IPS-18c (cell line): ENCODE measurements around the gene VSNL1.

Experiments
- H3K4me3 ChIP-seq: 2 replicates; pipeline ENCODE4 v1.7.0; 2013; ENCODE audit warnings: low read depth, mild to moderate bottlenecking, low read length, moderate library complexity; ENCODE audit not compliant: insufficient read depth
- H3K9me3 ChIP-seq: one replicate; pipeline ENCODE4 v1.6.1; 2013; ENCODE audit warnings: mild to moderate bottlenecking, low read length, moderate library complexity; ENCODE audit not compliant: control insufficient read depth, insufficient read depth

VSNL1 gene

DNA sequence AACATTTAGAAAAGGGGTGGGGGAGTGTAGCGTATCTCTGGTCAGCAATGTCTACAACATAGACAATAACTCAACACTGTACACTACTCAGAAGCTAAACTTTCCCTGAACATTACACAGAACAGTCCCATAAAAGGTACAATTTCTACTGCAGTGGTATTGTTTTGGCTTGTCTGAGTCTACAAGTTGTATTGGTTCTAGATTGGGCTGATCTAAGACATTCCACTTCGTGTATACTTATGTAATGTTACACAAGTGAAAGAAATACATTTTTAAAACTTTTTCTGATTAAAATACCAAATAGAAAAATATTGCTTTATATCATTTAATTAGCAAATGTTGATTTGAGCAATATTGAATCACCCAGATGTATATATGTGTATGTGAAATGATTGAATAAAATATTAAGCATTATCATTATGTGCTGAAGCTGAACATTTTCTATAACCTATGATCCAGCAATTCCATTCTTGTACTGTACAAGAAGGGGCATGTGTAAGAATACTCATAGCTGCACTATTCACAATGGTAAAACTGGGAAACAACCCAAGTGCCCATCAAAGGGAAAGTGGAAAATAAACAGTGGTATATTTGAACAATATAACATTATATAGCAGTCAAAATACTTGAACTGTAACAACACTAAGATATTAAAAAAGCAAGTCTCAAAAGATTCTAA lies 52.4 kb downstream of the VSNL1 start:
- H3K9me3 ChIP-seq, result no peaks in the 10 kb centered on the region
- H3K4me3 ChIP-seq, result no peak overlapping the region

DNA sequence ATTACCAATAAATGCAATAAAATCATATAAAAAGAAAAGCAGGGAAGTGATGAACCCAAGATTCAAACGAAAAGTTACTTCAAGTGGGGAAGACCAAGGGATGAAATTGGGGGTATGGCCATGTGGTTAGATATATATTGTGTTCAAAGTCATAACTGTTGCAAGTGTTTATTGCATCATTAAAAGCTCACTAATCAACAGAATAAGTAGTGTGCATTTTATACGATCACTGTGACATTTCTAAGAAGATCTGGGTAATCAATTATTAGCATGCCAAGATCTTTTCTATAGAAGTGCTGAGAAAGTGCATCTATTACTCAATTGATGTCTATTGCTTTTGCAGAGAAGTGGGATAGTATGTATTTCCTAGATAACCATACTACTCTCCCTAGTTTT lies 52.9 kb downstream of the VSNL1 start:
- H3K9me3 ChIP-seq, result no peaks in the 10 kb centered on the region
- no peak overlapping the region for H3K4me3 ChIP-seq

DNA sequence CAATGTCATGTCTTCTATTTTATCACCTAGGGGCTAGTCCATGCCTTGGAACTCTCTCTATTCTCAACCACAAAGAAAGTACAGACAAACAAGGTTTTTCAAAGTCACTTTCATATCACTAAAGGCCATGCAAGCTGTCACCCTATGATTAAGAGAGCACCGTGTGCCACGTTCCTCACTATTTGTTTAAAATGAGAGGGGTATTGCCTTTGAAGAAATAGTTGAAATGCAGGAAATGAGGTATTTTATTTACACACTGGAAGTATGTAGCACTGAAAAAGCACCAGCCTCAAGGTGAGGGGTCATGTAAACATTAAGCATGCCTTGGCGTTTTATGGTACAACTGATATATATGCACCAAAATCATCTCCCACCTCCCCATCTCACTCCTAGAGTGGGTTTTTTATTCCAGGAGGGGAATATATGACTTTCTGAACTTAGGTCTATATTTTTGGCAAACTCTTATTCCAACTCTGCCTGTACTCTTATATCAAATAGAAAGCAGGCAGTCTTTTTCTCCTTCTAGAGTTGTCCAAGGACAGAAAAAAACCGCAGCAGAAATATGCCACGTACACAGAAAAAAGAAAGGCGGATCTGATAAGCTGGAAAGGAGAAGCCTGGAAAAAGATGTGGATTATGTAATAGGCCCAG lies 53.5 kb downstream of the VSNL1 start:
- H3K9me3 ChIP-seq, result no peaks in the 10 kb centered on the region
- H3K4me3 ChIP-seq, result no peak overlapping the region

DNA sequence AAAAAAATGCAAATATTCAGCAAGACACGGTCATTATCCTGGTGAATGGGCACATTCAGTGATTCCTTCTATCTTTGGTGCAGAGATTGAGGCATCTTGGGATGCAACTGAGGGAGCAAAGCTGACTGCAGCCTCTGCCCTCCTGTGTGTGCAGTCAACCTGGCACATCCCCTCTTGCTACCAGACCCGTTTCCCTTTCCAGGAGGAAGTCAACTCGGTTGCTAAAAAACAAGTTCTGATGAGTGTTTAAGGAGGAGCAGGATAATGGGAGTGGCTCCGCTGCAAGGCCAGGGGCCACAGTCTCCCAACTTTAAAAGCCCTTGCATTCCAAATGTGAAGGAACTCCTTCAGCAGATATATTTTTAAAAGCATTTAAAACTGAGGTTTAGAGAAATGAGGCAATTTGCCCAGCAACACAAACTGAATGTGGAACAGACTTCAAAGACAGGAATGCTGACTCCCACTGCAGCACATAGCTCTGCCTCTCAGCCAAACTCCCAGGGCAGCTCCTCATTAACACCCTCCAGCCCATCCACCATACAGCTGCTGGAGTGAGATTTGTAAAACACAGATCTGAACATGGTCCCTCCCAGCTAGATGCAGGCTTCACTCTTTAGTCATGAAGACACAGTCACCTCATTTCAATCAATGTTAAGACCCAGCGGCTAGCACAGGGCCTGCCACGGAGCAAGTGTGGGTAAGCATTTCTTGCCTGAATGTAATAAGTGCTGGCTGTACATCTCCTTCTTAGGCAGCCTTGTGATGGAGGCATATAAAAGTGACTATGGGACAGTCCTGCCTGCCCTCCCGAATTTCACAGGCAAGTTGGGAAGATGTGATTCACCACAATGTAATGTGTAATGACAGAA lies 54.3 kb downstream of the VSNL1 start:
- no peak overlapping the region for H3K4me3 ChIP-seq
- no peaks in the 10 kb centered on the region for H3K9me3 ChIP-seq

DNA sequence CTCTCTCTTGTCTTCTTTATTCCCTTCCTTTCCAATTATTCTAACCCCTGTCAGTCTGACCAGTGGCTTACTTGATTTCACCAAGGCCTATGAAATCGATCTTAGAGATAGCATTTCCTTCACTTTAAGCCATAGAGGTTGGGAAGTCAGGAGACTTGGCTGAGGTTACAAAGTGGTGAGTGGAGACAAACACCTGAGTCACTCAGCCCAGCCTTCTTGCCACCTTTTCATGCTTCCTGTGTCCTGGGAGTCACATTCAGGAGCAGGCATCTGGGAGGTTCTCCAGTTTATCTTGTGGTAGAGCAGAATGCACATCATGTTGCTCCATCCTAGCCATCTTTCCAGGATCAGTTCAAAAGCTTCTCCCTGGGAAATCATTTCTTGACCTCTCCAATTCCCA lies 59.1 kb downstream of the VSNL1 start:
- no peak overlapping the region for H3K4me3 ChIP-seq
- no peaks in the 10 kb centered on the region for H3K9me3 ChIP-seq

- no peak overlapping the region for H3K4me3 ChIP-seq
Measured at GRCh38 chr2:17600556-17601204, 60.2 kb downstream of the VSNL1 start.

GRCh38 chr2:17604050-17604449 lies 63.6 kb downstream of the VSNL1 start:
- H3K4me3 ChIP-seq, result no peak overlapping the region
- H3K9me3 ChIP-seq, result no peaks in the 10 kb centered on the region

More at GRCh38 chr2:17600556-17601204, 60.2 kb downstream of the VSNL1 start:
- no peaks in the 10 kb centered on the region for H3K9me3 ChIP-seq

DNA sequence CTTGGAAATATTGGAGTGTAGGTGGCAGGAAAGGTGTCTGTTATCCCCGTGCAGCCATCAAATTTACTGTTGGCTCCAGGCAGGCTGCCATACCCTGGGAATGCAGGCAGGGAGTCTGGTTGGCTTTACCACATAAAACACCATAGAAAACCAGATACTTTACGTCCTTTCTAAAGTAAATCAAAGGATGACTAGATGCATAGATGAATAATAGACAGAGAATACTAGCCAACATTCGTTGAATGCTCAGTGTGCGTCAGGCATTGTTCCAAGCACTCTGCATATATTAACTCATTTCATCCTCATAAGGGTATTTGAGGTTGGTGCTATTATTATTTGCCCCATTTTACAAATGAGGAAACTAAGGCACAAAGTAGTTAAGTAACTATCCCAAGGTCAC lies 65.2 kb downstream of the VSNL1 start:
- Histone ChIP-seq H3K4me3 (no peak overlapping the region), H3K9me3 (no peaks in the 10 kb centered on the region)

GRCh38 chr2:17606851-17607250 lies 66.4 kb downstream of the VSNL1 start:
- H3K4me3 ChIP-seq, result no peak overlapping the region
- no peaks in the 10 kb centered on the region for H3K9me3 ChIP-seq

DNA sequence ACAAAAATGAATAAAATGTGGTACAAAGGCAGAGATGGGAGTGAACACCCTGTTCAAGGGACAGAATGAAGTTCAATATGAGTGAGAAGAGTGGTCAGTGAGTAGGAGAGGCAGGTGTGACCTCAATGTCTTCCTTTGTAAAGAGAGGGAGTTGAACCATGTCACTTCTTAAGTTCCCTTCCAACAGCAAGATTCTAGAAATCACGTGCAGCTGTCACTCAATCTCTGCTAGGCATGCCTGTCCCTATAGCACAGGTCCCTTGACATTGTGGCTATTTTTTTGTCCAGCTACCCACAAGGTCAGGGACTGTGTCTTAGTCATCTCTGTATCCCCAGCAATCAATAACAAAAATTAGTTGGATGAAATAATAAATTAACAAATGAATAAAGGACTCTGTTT lies 66.9 kb downstream of the VSNL1 start:
- Histone ChIP-seq H3K4me3 (no peak overlapping the region), H3K9me3 (no peaks in the 10 kb centered on the region)

DNA sequence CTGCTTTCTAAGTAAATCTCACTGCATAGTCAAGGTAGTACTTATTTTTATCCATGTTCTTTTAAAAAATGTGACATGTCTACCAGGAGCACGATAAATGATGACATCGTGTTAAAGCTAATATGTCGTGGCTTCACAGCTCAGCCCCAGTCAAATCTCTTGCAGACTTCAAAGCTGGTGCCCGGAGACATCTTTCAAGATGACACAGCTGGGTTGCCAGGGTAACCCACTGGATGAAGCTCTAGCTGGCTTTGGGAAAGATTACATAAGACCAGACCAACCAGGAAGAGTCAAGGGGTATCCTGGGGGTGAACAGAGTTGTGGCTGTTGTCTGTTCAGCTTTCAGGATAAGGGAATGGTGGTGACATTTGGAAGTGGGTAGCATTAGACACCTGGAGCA lies 67.8 kb downstream of the VSNL1 start:
- Histone ChIP-seq H3K9me3 (no peaks in the 10 kb centered on the region), H3K4me3 (no peak overlapping the region)

DNA sequence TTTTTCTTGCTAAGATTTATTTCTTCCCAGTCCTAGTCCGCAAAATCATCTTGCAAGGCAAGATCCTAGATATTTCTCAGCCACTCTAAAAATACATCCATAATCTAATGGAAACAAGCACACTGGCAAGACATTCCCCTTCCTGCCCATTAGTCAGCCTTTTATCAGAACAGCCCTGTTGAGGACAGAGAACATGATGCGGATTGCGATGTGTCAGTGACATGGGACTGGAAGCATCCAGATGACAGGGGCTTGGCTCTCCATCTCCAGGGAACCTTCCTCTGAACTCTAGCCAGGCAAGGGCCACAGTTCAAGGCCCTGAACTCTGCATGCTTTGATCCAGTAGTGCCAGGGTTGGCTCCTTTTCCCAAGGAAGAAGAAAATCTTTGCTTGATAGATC lies 70.0 kb downstream of the VSNL1 start:
- H3K4me3 ChIP-seq, result no peak overlapping the region
- no peaks in the 10 kb centered on the region for H3K9me3 ChIP-seq

DNA sequence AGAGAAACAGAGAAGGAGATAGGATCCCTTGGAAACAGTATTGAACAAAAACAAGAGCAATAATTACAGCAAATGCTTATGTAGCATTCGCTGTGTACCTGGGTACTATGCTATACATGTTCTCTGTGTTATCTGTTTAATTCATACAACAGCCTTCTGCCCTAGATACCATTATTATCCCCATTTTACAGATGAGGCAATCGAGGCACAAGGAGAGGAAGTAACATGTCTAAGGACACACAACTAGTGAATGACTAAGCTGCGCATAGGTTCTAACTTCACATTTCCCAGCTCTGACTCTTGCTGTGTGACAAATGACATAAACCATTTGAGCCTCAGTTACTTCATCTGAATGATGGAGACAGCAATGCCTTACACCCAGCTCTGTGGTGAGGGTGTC lies 70.5 kb downstream of the VSNL1 start:
- Histone ChIP-seq H3K9me3 (no peaks in the 10 kb centered on the region), H3K4me3 (no peak overlapping the region)

DNA sequence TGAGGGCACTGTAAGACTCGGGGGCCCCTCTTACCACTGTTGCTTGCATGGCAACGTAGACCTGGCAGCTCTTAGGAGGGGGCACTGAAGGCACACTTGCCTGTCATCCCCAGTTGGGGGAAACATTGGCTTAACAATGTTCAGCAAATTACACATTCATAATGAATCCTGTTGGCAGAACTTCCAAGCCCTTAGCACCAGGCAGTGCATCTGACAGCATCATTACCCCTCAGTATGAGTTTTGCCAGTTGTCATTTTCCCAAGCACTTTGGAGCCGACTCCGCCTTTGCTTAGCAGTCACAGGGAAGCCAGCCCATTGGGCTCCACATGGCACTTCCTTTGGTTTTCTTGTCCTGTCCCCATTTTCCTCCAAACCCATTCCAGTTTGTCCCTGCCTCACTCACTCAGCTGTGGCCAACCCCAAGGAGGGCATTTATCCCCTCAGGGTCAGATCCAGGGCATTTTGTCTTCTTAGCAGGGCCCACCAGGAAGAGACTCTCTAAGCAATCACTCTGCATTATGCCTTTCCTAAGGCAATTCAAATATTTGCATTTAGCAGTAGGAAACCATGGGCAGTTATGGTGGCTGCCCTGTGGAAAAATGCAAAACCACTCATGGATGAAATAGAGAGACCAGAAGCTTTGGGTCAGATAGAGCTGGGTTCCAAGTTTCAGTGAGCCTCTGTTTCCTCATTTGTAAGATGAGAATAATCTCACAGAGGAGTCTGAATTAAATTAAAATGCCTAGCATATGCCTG lies 73.9 kb downstream of the VSNL1 start:
- H3K4me3 ChIP-seq, result no peak overlapping the region

DNA sequence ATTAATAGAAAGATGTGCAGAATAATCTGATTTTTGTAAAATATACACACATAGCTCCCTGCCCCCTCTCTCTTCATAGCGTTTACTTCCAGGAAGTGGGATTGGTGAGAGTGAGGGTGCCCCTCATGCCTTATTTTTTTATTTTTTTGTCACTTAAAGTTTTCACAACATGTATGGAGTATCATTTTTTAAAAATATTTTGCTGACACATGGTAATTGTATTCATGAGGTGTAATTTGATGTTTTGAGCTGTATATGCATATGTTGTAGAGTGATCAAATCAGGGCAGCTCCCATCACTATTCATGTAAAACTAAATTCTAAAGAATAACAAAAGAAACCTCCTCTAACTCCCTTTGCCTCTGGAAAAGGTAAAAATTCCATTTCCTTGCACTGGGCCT lies 74.7 kb downstream of the VSNL1 start:
- H3K9me3 ChIP-seq, result no peaks in the 10 kb centered on the region
- no peak overlapping the region for H3K4me3 ChIP-seq

More for the DNA sequence above, 73.9 kb downstream of the VSNL1 start:
- H3K9me3 ChIP-seq, result no peaks in the 10 kb centered on the region

GRCh38 chr2:17615728-17616351 lies 75.3 kb downstream of the VSNL1 start:
- H3K9me3 ChIP-seq, result no peaks in the 10 kb centered on the region
- H3K4me3 ChIP-seq, result no peak overlapping the region

DNA sequence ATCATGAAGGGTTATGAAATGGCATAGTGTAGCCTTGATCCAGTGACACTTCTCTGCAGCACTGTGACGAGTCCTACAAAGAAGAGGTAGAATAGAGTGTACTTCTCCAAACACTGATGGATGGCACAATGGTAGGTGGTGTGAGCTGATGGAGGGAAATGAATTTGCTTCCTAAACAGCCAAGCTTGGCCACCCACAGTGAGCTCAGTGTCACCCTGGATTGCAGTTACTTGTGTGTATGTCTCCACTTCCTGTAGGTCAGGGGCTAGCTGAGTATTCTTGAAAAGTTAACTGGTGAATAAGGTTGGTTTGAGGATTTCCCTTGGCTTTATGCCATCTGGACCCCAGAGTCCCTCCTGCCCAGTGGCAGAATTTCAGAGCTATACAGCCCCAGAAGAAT lies 75.9 kb downstream of the VSNL1 start:
- Histone ChIP-seq H3K4me3 (no peak overlapping the region), H3K9me3 (no peaks in the 10 kb centered on the region)
